BLaER1 treated with 17β-estradiol and CSF1 and Interleukin-3, amounts not matched to agents 10 nM and 100 nM (cell line): ENCODE data around the gene CIBAR2.

Experiments used
- H3K27ac ChIP-seq, 11 experiments: shearing (Covaris generic); formaldehyde crosslinking; 2 replicates each; pipeline ENCODE4 v1.8.1; 2022
- H3K27me3 ChIP-seq, 11 experiments: shearing (Covaris generic); formaldehyde crosslinking; 2 replicates each; pipeline ENCODE4 v1.8.1; 2022
- H3K36me3 ChIP-seq, 11 experiments: shearing (Covaris generic); formaldehyde crosslinking; 2 replicates each; pipeline ENCODE4 v1.8.1; 2022
- H3K4me1 ChIP-seq, 10 experiments: shearing (Covaris generic); formaldehyde crosslinking; 2 replicates each; pipeline ENCODE4 v1.8.1; 2022
- H3K4me2 ChIP-seq, 11 experiments: shearing (Covaris generic); formaldehyde crosslinking; 2 replicates each; pipeline ENCODE4 v1.8.1; 2022
- H3K4me3 ChIP-seq, 10 experiments: shearing (Covaris generic); formaldehyde crosslinking; 2 replicates each; pipeline ENCODE4 v1.8.1; 2022
- H3K9ac ChIP-seq, 11 experiments: shearing (Covaris generic); formaldehyde crosslinking; 2 replicates each; pipeline ENCODE4 v1.8.1; 2022
- H3K9me3 ChIP-seq, 11 experiments: shearing (Covaris generic); formaldehyde crosslinking; replicated peaks in 1 of 11; 2 replicates each; pipeline ENCODE4 v1.8.1; 2022
- H4K20me1 ChIP-seq, 11 experiments: shearing (Covaris generic); formaldehyde crosslinking; 2 replicates each; pipeline ENCODE4 v1.8.1; 2022
- Cebpa-rat ChIP-seq, 11 experiments: shearing (Covaris generic); IDR thresholded peaks; 2 replicates each; pipeline ENCODE4 v1.8.1; 2022

CIBAR2 gene

DNA sequence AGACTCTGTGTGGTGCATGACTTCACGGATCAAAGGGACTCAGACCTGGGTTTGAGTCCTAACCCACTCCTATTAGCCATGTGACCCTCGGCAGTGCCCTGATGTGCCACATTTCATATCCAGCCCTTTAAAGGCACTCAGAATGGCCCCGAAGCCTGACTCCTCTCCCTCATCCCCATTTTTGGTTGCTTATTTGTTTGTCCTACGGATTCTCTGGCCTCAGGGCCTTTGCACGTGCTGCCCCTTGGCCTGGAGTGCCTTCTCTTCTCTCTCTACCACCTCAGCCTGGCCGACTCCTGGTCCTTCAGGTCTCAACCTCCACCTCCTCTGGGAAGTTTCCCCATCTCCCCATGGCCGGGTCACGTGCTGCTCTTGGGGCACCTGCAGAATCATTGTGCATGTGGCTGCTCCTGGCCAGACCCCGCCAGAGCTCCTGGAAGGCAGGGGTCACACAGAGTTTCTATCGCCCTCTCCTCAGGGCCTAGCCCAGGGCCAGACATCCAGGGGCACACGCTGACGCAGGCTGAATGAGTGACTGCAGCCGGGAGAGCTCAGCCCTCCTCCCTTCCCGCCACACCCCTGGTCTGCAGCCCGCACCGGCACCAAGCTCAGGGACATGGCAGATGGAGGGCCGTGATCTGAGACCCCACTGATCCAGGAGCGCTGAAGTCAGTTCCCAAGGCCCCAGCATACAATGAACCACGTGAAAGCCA, 22.0 kb upstream of the CIBAR2 start:
- Histone ChIP-seq H3K27ac (peak overlapping the region in 4 of 11 experiments; percentile 17 to 80 (median 34); a peak in 5 of 22 replicates), H3K4me3 (no peak overlapping the region), H3K4me1 (peaks cover 38 to 65% (median 49%) of the 10 kb centered on the region in 10 experiments), H3K9me3 (no peaks in the 10 kb centered on the region), H3K27me3 (peaks cover 0 to 23% (median 12%) of the 10 kb centered on the region in 11 experiments; a peak in 18 of 22 replicates), H4K20me1 (no peaks in the 10 kb centered on the region; a peak in 1 of 22 replicates), H3K36me3 (no peaks in the 10 kb centered on the region), H3K9ac (peak overlapping the region in 1 of 11 experiments; percentile 39; a peak in 1 of 22 replicates), H3K4me2 (peak overlapping the region in 7 of 11 experiments; percentile 87 to 99 (median 94); a peak in 11 of 22 replicates)
- TF ChIP-seq Cebpa-rat (IDR thresholded peaks at IDR 0.05), result no peak

- Histone ChIP-seq H3K4me1 (peaks cover 36 to 59% (median 45%) of the 10 kb centered on the region in 10 experiments), H4K20me1 (no peaks in the 10 kb centered on the region; a peak in 1 of 22 replicates)
- no peak for TF ChIP-seq Cebpa-rat (IDR thresholded peaks at IDR 0.05)
These were observed 21.0 kb upstream of the CIBAR2 start for GRCh38 chr16:85133290-85133599.

GRCh38 chr16:85132456-85133289, 20.4 kb upstream of the CIBAR2 start:
- Histone ChIP-seq H4K20me1 (no peaks in the 10 kb centered on the region; a peak in 1 of 22 replicates), H3K4me2 (no peak overlapping the region)

More at GRCh38 chr16:85133290-85133599, 21.0 kb upstream of the CIBAR2 start:
- no peaks in the 10 kb centered on the region for H3K36me3 ChIP-seq
- H3K4me3 ChIP-seq, result no peak overlapping the region
- no peak overlapping the region for H3K9ac ChIP-seq
- no peak overlapping the region for H3K4me2 ChIP-seq
- H3K27ac ChIP-seq, result no peak overlapping the region
- peaks cover 0 to 19% (median 12%) of the 10 kb centered on the region in 11 experiments; a peak in 18 of 22 replicates for H3K27me3 ChIP-seq
- H3K9me3 ChIP-seq, result no peaks in the 10 kb centered on the region

DNA sequence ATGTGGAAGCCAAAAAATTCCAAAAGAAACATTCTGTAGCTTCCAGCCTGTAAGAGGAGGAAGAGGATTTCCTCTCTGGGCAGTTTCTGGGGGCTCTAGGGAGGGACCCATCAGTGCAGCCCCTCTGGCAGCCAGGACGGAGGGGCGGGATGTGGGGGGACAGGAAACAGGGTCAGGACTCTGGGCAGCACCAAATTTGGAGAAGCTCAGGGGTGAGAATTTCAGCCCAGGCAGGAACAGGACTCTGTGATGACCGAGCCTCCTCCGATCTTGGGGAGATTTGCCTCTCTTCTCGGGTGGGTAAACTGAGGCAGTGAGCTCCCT, 18.4 kb upstream of the CIBAR2 start:
- Histone ChIP-seq H3K27me3 (no peaks in the 10 kb centered on the region), H3K9me3 (no peaks in the 10 kb centered on the region), H3K36me3 (no peaks in the 10 kb centered on the region), H4K20me1 (no peaks in the 10 kb centered on the region), H3K4me3 (no peak overlapping the region), H3K4me2 (peak overlapping the region in 3 of 11 experiments; percentile 7 to 13 (median 11); a peak in 2 of 22 replicates), H3K9ac (peak overlapping the region in 1 of 11 experiments; percentile 7; a peak in 1 of 22 replicates), H3K4me1 (peaks cover 26 to 59% (median 43%) of the 10 kb centered on the region in 10 experiments), H3K27ac (no peak overlapping the region)
- TF ChIP-seq Cebpa-rat (IDR thresholded peaks at IDR 0.05), result no peak

More at GRCh38 chr16:85132456-85133289, 20.4 kb upstream of the CIBAR2 start:
- peaks cover 31 to 59% (median 43%) of the 10 kb centered on the region in 10 experiments for H3K4me1 ChIP-seq
- H3K27ac ChIP-seq, result no peak overlapping the region
- peaks cover 0 to 15% (median 12%) of the 10 kb centered on the region in 11 experiments; a peak in 18 of 22 replicates for H3K27me3 ChIP-seq
- H3K9me3 ChIP-seq, result no peaks in the 10 kb centered on the region
- no peak overlapping the region for H3K4me3 ChIP-seq
- H3K36me3 ChIP-seq, result no peaks in the 10 kb centered on the region
- no peak overlapping the region for H3K9ac ChIP-seq
- no peak for TF ChIP-seq Cebpa-rat (IDR thresholded peaks at IDR 0.05)

DNA sequence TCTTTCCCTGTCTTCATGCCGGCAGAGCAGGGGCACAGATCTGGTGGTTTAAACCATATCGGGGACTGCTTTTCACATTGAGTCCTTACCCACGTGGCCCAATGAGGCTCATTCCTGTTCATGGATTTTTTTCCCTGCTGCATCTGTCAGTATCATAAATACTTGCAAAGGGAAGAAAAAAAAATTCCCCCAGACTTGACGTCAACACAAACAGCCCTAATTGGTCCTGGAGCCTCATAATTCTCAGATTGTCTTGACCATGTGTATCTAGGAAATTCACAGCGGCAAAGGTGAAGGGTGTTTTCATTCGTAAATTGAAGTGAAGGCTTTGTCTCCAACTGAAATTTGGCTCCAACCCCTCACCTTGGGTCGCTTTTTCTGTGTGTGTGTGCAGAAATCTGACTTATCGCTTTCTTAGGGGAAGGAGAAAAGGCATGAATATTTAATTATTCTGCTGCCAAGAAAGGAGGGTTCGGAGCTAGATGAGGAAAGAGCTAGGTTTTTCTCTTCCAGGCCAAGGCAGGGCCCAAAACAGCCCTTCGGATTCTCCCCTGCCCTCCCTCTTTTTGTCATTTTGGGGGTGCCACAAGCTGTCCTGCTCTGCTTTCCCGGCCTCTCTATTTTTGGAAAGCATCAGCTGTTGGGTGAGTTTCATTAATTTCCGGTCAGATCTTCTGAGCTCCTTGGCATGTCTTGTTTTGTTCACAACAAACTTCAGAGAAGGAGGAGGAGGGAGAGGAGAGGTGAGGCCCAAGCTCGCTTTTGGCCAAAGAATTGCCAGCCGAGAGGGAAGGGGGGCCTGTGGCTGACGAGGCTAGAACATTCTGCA, 17.8 kb upstream of the CIBAR2 start:
- peaks cover 20 to 57% (median 38%) of the 10 kb centered on the region in 10 experiments for H3K4me1 ChIP-seq
- H4K20me1 ChIP-seq, result no peaks in the 10 kb centered on the region
- no peak overlapping the region for H3K4me3 ChIP-seq
- no peaks in the 10 kb centered on the region for H3K9me3 ChIP-seq
- peak overlapping the region in 3 of 11 experiments; percentile 7 to 13 (median 11); a peak in 2 of 22 replicates for H3K4me2 ChIP-seq
- no peaks in the 10 kb centered on the region for H3K27me3 ChIP-seq
- no peaks in the 10 kb centered on the region for H3K36me3 ChIP-seq
- no peak for TF ChIP-seq Cebpa-rat (IDR thresholded peaks at IDR 0.05)
- peak overlapping the region in 1 of 11 experiments; percentile 7; a peak in 1 of 22 replicates for H3K9ac ChIP-seq
- H3K27ac ChIP-seq, result no peak overlapping the region

DNA sequence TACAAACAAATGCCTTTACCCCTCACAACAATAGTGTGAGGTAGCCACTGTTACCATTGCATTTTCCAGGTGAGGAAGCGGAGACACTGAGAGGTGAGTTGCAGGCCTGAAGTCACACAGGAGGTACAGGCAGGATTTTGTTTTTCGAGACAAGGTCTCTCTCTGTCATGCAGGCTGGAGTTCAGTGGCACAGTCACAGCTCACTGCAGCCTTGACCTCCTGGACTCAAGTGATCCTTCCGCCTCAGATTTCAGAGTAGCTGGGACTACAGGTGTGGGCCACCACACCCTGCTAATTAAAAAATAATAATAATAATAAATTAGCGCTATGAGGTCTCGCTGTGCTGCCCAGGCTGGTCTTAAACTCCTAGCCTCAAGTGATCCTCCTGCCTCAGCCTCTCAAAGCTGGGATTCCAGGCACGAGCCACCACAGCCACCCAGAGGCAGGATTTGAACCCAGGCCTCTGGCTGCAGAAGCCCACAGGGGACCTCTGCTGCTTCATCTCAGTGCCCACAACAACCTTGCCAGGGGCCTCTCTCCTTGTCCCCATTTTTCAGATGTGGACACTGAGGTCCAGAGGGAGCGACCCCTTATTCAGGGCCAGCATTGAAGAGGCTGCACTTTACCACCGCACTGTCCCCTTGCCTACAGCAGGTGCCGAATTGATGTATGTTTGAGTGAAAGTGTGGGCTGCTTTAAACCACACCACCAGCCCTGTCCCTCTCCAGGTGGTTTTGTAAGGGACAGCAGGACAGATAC, 16.0 kb upstream of the CIBAR2 start:
- Histone ChIP-seq H3K4me1 (peaks cover 16 to 59% (median 32%) of the 10 kb centered on the region in 10 experiments), H3K9ac (no peak overlapping the region), H3K27ac (no peak overlapping the region), H3K36me3 (no peaks in the 10 kb centered on the region), H3K27me3 (no peaks in the 10 kb centered on the region), H3K4me3 (no peak overlapping the region), H4K20me1 (no peaks in the 10 kb centered on the region), H3K4me2 (peak overlapping the region in 8 of 11 experiments; percentile 58 to 91 (median 74); a peak in 11 of 22 replicates), H3K9me3 (no peaks in the 10 kb centered on the region)
- no peak for TF ChIP-seq Cebpa-rat (IDR thresholded peaks at IDR 0.05)

DNA sequence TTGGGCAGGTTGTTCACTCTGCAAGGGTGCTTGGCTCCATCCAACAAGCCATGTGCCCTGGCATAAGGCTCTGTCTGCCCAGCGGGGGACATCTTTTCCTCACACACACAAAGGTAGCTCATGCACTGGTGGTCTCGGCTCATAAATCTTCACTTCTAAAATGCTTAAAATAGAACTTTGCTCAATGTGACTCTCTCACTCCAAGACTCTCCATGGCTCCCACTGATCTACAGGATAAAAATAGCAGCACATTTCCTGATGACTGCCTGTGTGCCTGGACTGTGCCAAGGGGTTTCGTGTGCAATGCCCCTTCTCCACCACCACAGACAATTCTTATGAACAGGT, 15.1 kb upstream of the CIBAR2 start:
- H4K20me1 ChIP-seq, result no peaks in the 10 kb centered on the region
- peak overlapping the region; percentile 58 to 91 (median 76) for H3K4me2 ChIP-seq
- no peaks in the 10 kb centered on the region for H3K9me3 ChIP-seq
- H3K27me3 ChIP-seq, result no peaks in the 10 kb centered on the region
- no peak for TF ChIP-seq Cebpa-rat (IDR thresholded peaks at IDR 0.05)
- H3K27ac ChIP-seq, result no peak overlapping the region; a peak in 1 of 22 replicates
- H3K36me3 ChIP-seq, result no peaks in the 10 kb centered on the region
- no peak overlapping the region for H3K4me3 ChIP-seq
- H3K4me1 ChIP-seq, result peaks cover 16 to 60% (median 32%) of the 10 kb centered on the region in 10 experiments
- H3K9ac ChIP-seq, result peak overlapping the region in 1 of 11 experiments; percentile 57; a peak in 2 of 22 replicates
